Posterior cingulate gyrus (tissue), 11 donors: ENCODE results near the gene EMC9.

Experiments used
- DNase-seq, 10 donors: peaks; one replicate each; pipeline versions ENCODE4 v3.0.0 to v3.0.0-alpha.2; 2020 to 2021; ENCODE audit warnings: mixed read lengths in 3 of 10
- intact Hi-C: fragments of 100-400 bp; cut with DNase I; formaldehyde crosslinking; loops from one replicate; pipeline ENCODE4 v1.15.1; 2023

EMC9 gene

DNA sequence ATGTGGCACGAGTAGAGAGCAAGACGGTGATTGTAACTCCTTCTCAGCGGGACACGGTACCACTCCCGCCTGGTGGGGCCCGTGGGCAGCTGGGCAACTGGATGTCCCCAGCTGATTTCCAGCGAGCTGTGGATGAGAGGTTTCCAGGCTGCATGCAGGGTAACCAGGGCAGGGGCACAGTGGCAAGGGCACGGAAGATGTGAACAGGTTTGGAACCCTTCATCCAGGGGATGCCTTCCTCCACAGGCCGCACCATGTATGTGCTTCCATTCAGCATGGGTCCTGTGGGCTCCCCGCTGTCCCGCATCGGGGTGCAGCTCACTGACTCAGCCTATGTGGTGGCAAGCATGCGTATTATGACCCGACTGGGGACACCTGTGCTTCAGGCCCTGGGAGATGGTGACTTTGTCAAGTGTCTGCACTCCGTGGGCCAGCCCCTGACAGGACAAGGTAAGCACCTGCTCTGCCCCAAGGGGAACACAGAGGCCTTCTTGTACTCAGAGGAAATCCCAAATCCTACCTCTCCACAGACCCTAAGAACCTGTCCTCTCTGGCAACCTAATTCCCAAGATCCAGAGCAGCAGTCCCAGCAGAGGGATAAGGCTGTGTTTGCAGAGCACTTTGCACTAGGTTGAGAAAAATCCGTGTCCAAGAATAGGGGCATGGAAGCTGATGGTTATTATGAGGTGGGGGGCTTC is 43.0 kb downstream of the EMC9 start:
- DNase-seq: peak in 2 of 10 donors; percentile 54 to 65

DNA sequence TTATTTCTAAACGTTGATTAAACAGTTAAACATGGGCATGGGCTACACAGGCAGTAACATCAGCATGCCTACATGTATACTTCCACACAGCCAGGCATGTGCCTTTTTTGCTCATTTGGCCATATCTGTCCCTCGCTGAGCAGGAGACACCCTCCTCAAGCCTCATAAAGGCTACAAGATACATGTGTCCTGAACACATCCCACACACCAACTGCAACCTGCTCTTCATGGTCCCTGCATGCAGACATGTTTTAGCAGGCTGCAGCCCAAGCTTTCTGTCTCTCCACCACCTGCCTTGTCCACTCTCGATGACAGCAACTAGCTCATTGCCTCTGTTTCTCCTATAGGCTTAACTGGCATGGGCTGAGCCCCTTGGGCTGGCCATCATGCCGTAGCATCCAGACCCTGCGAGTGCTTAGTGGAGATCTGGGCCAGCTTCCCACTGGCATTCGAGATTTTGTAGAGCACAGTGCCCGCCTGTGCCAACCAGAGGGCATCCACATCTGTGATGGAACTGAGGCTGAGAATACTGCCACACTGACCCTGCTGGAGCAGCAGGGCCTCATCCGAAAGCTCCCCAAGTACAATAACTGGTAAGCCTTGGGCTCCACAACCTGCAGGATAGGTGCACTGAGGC is 44.7 kb downstream of the EMC9 start:
- peak in 2 of 10 donors; percentile 24 to 55 for DNase-seq
- intact Hi-C loops: no loop called here

More for the DNA sequence above, 43.0 kb downstream of the EMC9 start:
- intact Hi-C loops: no loop called here

DNA sequence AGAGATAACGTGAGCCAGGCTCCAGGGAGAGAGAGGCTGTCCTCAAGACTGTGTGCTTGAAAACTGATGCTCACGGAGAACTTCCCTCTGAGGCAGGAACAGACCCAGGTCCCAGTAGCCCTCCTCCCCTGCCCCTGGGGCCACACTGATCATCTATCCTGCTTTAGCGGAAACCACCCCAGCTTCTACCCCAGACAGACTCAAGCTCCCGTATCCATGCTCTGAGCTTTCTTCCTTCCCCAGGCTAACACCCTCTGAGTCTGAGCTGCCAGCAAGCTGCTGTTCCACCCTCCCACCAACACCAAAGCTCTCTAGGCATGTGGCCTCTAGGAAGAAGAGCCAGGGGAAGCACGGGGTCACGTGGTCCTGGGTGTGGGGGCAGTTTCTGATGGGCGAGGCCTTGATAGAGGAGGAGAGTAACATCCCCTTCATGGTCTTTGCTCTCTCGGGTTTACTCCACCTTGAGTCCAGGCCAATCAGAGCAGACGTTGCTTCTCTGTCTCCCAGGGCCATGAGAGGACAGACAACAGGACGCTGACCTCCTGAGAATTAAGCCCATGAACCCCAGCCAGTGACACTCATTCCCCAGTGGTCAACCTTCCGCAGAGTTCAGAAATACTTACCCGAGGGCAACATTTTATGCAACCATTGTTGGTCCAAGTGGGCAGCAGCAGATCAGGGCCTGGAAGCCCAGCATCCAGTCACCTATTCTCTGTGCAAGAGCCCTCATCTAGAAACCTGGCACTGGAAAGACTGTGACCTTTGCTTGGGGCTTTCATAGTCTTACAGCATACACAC is 45.9 kb downstream of the EMC9 start:
- intact Hi-C loops: no loop called here
- DNase-seq: peak in 3 of 10 donors; percentile 26 to 83 (median 81)

DNA sequence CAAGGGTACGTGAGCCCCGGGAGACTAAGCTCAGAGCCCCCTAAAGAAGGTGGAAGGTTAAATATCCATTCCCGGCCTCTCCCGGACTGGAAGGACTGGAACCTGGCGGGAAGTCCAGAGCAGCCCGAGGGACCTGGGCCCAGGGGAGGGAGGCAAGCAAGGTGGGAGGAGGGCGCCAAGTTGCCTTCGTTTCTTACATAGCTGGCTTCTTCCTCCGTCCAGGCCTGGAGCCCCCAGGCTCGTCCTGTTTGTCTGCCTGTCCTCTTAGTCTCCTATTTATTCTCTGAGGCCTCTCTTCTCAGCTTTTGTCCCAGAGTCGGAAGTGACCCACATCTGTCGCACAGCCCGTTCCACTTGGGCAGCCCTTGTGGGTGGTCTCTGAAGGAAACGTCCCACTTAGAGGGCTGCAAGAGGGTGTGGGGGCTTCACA is 46.5 kb downstream of the EMC9 start:
- intact Hi-C loops: loop anchor here (5.0 kb wide), 1 partner anchor 43 kb away; the partner anchor contains the start of gene CARMIL3
- peak in 1 of 10 donors; percentile 67 for DNase-seq

DNA sequence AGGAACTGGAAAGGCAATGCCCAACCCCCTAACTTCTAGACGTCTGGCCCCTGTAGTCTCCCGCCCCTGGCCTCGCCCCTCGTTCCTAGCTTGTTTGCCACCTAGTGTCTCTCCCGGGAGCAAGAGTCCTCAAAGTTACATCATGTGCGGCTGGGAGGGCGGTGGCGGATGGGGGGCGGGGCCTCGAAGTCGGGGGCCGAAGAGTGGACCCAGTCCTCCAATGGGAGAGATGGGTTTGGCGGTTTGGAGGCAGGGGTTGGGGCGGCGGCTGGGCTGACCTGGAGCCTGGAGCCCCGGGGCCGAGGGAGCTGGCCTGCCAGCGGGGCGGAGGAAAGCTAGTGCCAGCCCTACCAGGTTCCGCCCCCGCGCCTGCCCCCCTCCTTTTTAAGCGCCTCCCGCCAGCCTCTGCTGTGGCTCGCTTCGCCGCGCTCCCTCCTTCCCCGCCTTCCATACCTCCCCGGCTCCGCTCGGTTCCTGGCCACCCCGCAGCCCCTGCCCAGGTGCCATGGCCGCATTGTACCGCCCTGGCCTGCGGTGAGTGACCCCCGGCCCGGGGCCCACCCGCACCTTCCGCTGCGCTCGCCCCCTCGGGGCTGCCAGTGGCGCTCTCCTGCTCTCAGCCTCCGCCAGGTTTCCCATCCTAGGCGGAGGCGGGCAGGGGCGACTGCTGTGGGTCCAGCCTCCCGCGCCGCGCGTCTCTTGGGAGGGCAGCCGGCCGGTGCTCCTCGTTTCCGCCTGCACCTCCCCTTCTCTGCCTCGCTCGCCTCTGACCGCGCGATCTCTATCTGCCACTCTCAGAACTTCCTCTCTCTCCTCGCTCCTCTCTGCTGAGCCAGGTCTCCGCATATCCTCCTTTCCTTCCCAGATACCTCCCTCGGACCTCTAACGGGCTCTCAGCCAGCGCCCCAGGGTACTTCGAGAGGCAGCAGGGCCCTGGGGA is 47.2 kb downstream of the EMC9 start, which contains the start of gene PCK2:
TSS of gene PCK2 (plus strand) at position 411 of the 940 bp plus-strand sequence. CDS start at position 506, 95 bp downstream.
- peak; percentile 57 to 97 (median 74) for DNase-seq
- intact Hi-C loops: loop anchor here (5.0 kb wide), 1 partner anchor 42 kb away; the partner anchor contains the start of gene CARMIL3

DNA sequence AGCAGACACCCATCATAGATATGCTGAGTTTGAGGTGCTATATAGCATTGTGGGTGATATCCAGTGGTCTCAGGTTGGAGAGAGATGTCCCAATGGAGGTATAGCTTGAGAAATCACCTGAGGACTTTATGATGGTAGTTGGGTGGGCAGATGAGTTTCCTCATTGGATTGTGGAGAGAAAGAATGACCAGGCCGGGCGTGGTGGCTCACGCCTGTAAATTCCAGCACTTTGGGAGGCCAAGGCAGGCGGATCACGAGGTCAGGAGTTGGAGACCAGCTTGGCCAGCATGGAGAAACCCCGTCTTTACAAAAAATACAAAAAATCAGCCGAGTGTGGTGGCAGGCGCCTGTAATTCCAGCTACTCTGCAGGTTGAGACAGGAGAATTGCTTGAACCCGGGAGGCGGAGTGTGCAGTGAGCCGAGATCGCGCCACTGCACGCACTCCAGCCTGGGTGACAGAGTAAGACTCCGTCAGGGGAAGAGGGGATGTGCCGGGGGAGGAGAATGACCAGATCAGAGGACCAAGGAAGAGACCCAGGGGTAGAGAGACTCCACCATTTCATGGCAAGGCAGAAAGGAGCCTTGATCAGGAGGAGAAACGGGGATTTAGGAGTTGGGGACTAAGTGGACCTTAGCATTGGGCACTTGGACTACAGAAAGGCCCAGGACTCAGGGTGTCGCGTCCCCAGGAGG is 48.0 kb downstream of the EMC9 start:
- DNase-seq: no peak
- intact Hi-C loops: loop anchor here (5.0 kb wide), 1 partner anchor 41 kb away; the partner anchor contains the start of gene CARMIL3

DNA sequence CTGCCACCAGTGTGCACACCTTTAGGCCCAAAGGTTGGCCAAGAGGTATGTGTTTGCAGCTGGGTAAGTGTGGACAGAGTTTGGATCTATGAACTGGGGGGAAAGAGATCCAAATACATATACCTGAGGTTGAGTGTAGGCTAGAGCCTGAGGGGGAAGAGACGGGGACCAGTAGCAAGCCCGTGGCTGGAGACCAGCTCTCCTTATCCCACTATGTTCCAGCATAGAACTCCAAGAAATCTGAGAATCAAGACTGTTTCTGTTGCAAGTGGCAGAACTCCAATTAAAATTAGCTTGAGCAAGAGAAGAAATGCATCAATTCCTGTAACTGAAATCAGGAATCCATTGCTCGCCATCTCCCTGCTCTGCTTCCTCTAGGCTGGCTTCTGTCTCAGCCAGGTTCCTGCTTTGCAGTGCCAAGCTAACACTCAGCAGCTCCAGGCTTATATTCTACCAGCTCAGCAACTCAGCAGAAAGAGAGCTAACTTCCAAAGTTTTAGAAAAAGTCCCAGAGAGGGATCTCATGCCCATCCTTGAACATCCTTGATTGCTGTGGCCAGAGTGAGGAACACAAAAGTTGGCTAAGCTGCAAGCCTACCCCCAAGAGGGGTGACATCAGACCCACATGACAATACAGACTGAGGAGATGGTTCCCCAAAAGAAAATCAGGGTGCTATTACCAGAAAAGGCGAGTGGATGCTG is 48.7 kb downstream of the EMC9 start:
- DNase-seq: peak in 1 of 10 donors; percentile 3
- intact Hi-C loops: loop anchor here (5.0 kb wide), 1 partner anchor 40 kb away; the partner anchor contains the start of gene CARMIL3

DNA sequence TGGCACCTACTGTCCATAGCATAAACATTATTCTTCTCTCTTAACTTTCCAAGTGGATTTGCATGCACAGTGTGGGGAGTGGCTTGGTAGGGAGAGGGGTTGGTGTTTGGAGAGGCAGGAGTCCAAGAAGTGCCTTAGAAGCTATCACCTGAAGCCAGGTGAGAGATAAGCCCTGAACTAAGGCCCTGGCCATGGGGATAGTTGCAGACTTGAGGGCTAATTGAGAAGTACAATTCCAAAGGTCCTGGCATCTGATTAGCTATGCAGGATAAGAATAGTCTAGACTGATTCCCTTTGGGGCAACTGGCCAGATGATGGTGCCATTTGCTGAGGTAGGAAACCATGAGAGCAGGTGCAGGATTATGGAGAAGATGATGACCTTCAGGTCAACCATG is 49.3 kb downstream of the EMC9 start:
- DNase-seq: peak in 1 of 10 donors; percentile 8
- intact Hi-C loops: loop anchor here (5.0 kb wide), 1 partner anchor 40 kb away; the partner anchor contains the start of gene CARMIL3

DNA sequence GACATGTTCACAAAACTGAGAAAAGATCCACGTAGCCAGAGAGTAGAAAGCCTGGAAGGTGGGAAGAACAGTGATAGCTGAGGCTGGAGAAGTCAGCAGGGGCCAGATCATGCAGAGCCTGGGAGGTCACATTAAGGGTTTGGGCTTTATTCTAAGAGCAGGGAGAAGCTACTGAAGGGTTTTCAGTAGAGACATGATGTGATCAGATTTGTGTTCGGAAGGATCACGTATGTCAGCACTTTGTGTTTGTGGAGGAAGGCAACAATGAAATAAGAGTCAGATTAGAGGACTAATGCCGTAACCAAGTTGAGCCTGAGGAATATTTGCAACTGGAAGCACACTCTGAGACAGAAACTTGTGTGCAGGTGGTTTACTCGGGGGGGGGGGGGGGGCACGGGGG is 51.5 kb downstream of the EMC9 start:
- intact Hi-C loops: loop anchor here (1.0 to 5.0 kb wide), 2 partner anchors 38 to 76 kb away; partner anchors contain the start of gene CARMIL3

More for the DNA sequence above, 51.5 kb downstream of the EMC9 start:
- DNase-seq: no peak
